OCI-LY7 (cell line): Measurements from ENCODE around the gene SFI1. TPM values are rescaled to one million over a fixed set of nuclear protein-coding genes. Genes with fewer than 3 reads are reported as not detected.
A peak's percentile ranks its signal among the peaks of the same experiment; 100 is the strongest.

Experiments used
- BruUV-seq: library from RNA; stranded (reverse); fragments of 400-500 nt; replicated peaks from 2 replicates; lab custom pipeline; 2021; lab: Mats Ljungman, UMichigan
- CTCF ChIA-PET: fragments of 300-600 bp; sonication (Branson Sonifier 250); formaldehyde crosslinking; loops from one replicate; lab custom pipeline; 2022; ENCODE audit warnings: antibody characterized with exemption; ENCODE audit not compliant: unreplicated experiment; lab: Charles Lee
- POLR2A ChIA-PET: fragments of 300-600 bp; sonication (Branson Sonifier 250); formaldehyde crosslinking; loops from one replicate; lab custom pipeline; 2022; ENCODE audit warnings: antibody characterized with exemption; lab: Charles Lee
- DNase-seq: peaks from one replicate; pipeline ENCODE4 v3.0.0-alpha.2; 2015; ENCODE audit warnings: low spot score
- H2AFZ ChIP-seq: fragments of 200-600 bp; sonication (generic), shearing (Covaris generic); 2 replicates; pipeline ENCODE4 v1.6.1; 2014; ENCODE audit warnings: mild to moderate bottlenecking, antibody characterized with exemption, low read length, moderate library complexity
- H3K27ac ChIP-seq: fragments of 200-600 bp; sonication (generic); 2 replicates; pipeline ENCODE4 v1.5.1; 2014; ENCODE audit warnings: mixed run types, low read depth, mild to moderate bottlenecking, moderate library complexity, low read length, inconsistent platforms; ENCODE audit not compliant: poor library complexity, severe bottlenecking
- H3K36me3 ChIP-seq: fragments of 200-600 bp; sonication (generic); 2 replicates; pipeline ENCODE4 v1.6.1; 2014; ENCODE audit warnings: mild to moderate bottlenecking, antibody characterized with exemption, low read length, moderate library complexity, mixed read lengths; ENCODE audit not compliant: insufficient read depth
- H3K4me1 ChIP-seq: fragments of 200-600 bp; sonication (generic); 2 replicates; pipeline ENCODE4 v1.5.1; 2014; ENCODE audit warnings: mild to moderate bottlenecking, low read length; ENCODE audit not compliant: insufficient read depth, poor library complexity, severe bottlenecking
- H3K4me2 ChIP-seq: fragments of 200-600 bp; sonication (generic); 2 replicates; pipeline ENCODE4 v1.6.1; 2014; ENCODE audit warnings: mild to moderate bottlenecking, low read length
- H3K4me3 ChIP-seq: fragments of 200-600 bp; sonication (generic); 2 replicates; pipeline ENCODE4 v1.5.1; 2014; ENCODE audit warnings: mild to moderate bottlenecking, low read depth, low read length; ENCODE audit not compliant: poor library complexity, severe bottlenecking
- H3K79me2 ChIP-seq: fragments of 200-600 bp; sonication (generic); 2 replicates; pipeline ENCODE4 v1.6.1; 2016; ENCODE audit warnings: low read depth, mild to moderate bottlenecking, low read length, moderate library complexity, mixed read lengths; ENCODE audit not compliant: insufficient read depth
- H3K9me2 ChIP-seq: fragments of 200-600 bp; sonication (generic); 2 replicates; pipeline ENCODE4 v1.6.1; 2016; ENCODE audit warnings: mild to moderate bottlenecking, low read length, mixed read lengths; ENCODE audit not compliant: insufficient read depth
- H3K9me3 ChIP-seq: fragments of 200-600 bp; sonication (generic); 2 replicates; pipeline ENCODE4 v1.6.1; 2014; ENCODE audit warnings: mild to moderate bottlenecking, mixed run types, low read length, mixed read lengths
- H4K20me1 ChIP-seq: fragments of 200-600 bp; sonication (generic); 2 replicates; pipeline ENCODE4 v1.6.1; 2014; ENCODE audit warnings: mild to moderate bottlenecking, antibody characterized with exemption, low read length, moderate library complexity, mixed read lengths; ENCODE audit not compliant: insufficient read depth
- EZH2phosphoT487 ChIP-seq: fragments of 200-600 bp; sonication (generic); IDR thresholded peaks from 2 replicates; pipeline ENCODE4 v1.6.1; 2018; ENCODE audit warnings: low read depth, borderline replicate concordance, mild to moderate bottlenecking, mixed run types, antibody characterized with exemption, low read length, moderate library complexity, mixed read lengths
- intact Hi-C: fragments of 100-400 bp; cut with micrococcal nuclease; formaldehyde crosslinking; loops from one replicate; pipeline ENCODE4 v1.10.0; 2022; ENCODE audit not compliant: unreplicated experiment
- total RNA-seq, 2 experiments: library from RNA; depleted of rRNA in 1 of 2; stranded (reverse); fragments of >200 nt in 1 of 2; shearing (Covaris generic) in 1 of 2; gene quantifications; 2 replicates each; pipeline ENCODE4 v1.2.3, GENCODE V29; 2014 to 2022
- TF ChIP-seq, protein P1 (sequence below): fragments of 200-600 bp; sonication (generic); conservative IDR thresholded peaks from 2 replicates; pipeline ENCODE4 v1.5.1; 2014; ENCODE audit warnings: mild to moderate bottlenecking, antibody characterized with exemption, low read length, moderate library complexity, mixed read lengths

SFI1 gene
- total RNA-seq, 2 experiments from 2014 or later, result 72.6 to 132 TPM

DNA sequence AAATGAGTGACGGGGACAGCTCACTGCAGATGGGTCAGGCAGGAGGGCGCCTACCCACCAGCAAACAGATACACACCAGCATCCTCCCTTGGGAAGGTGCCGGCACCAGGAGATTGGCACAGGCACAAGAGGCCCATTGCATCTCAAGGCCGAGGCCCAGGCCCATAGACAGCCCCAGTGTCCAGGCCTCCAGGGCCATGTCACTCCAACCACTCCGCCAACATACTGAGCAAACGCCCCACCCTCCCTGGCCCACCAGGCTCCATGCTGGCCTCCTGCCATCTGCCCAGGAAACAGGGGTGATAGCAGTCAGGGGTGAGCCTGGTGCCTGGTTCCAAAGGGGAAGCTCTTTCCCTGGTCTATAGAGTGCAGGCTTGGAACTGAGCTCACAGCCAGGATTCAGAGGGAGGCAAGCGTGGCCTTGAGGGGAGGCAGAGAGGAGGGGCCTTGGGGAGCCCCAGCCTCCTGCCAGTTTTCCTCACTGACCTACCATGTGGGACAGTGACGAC lies 130.9 kb downstream of the SFI1 start:
- Histone ChIP-seq H3K4me2 (peak overlapping the region; percentile 43; the same call in 1 of the 2 replicates), H2AFZ (no peak overlapping the region), H3K4me3 (no peak overlapping the region), H4K20me1 (no peaks in the 10 kb centered on the region), H3K79me2 (peaks cover 32% of the 10 kb centered on the region; the same call in 1 of the 2 replicates), H3K9me3 (no peaks in the 10 kb centered on the region), H3K4me1 (peaks cover 56% of the 10 kb centered on the region), H3K36me3 (peaks cover 30% of the 10 kb centered on the region), H3K27ac (peak overlapping the region; percentile 31), H3K9me2 (no peaks in the 10 kb centered on the region)
- intact Hi-C loops, result no loop called here
- POLR2A ChIA-PET, result no interaction called here
- no peak for DNase-seq
- no TSS peak for BruUV-seq
- TF ChIP-seq, protein P1, sequence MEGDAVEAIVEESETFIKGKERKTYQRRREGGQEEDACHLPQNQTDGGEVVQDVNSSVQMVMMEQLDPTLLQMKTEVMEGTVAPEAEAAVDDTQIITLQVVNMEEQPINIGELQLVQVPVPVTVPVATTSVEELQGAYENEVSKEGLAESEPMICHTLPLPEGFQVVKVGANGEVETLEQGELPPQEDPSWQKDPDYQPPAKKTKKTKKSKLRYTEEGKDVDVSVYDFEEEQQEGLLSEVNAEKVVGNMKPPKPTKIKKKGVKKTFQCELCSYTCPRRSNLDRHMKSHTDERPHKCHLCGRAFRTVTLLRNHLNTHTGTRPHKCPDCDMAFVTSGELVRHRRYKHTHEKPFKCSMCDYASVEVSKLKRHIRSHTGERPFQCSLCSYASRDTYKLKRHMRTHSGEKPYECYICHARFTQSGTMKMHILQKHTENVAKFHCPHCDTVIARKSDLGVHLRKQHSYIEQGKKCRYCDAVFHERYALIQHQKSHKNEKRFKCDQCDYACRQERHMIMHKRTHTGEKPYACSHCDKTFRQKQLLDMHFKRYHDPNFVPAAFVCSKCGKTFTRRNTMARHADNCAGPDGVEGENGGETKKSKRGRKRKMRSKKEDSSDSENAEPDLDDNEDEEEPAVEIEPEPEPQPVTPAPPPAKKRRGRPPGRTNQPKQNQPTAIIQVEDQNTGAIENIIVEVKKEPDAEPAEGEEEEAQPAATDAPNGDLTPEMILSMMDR, result no peak
- no peak for TF ChIP-seq EZH2phosphoT487
- CTCF ChIA-PET, result no interaction called here

DNA sequence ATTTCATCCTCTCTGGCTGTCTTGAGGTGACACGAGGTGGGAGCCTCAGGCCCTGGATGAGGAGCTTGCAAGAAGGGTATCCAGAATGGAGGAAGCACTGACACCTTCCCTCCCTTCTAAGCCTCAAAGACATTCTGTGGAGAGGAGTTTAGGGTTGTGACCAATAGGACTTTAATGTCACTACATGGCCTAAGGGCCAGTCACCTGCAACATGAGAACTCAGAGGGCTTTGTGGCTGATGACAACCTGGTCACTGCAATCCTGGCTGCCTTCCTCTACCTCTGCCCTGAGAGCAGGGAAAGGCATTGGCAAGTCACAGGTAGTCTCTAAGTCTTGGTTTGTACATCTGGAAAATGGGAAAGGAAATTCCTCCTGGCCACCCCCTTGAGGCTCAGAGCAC lies 132.0 kb downstream of the SFI1 start:
- intact Hi-C loops, result no loop called here
- Histone ChIP-seq H3K9me2 (no peaks in the 10 kb centered on the region), H4K20me1 (no peaks in the 10 kb centered on the region), H3K9me3 (no peaks in the 10 kb centered on the region), H2AFZ (no peak overlapping the region), H3K79me2 (peaks cover 42% of the 10 kb centered on the region; the same call in 1 of the 2 replicates), H3K4me2 (peak overlapping the region; percentile 95), H3K36me3 (peaks cover 27% of the 10 kb centered on the region), H3K27ac (peak overlapping the region; percentile 36), H3K4me1 (peaks cover 67% of the 10 kb centered on the region), H3K4me3 (no peak overlapping the region)
- POLR2A ChIA-PET, result interaction anchor here (0.6 to 0.7 kb wide), 2 partner anchors 304 to 329 kb away, joined by 3 read pairs; no protein-coding TSS in a partner anchor
- CTCF ChIA-PET, result interaction anchor here (0.6 kb wide), 1 partner anchor 211 kb away, joined by 4 read pairs; no protein-coding TSS in a partner anchor
- TF ChIP-seq, protein P1, result no peak
- no peak for TF ChIP-seq EZH2phosphoT487
- no peak for DNase-seq
- BruUV-seq, result no TSS peak
